H1 (cell line): ENCODE data around the gene KCNC1. TPM values are rescaled to one million over a fixed set of nuclear protein-coding genes. Genes with fewer than 3 reads are reported as not detected.

ENCODE experiments used
- CTCF ChIA-PET: fragments of 300-600 bp; sonication (Branson Sonifier 250); formaldehyde crosslinking; loops from one replicate; lab custom pipeline; 2021; ENCODE audit not compliant: partially characterized antibody; lab: Charles Lee
- POLR2A ChIA-PET: fragments of 300-600 bp; sonication (Branson Sonifier 250); formaldehyde crosslinking; loops from one replicate; lab custom pipeline; 2021; ENCODE audit warnings: inconsistent platforms; ENCODE audit not compliant: partially characterized antibody; lab: Charles Lee
- DNase-seq, 2 experiments: peaks; one replicate each; pipeline versions ENCODE4 v3.0.0 to v3.0.0-alpha.2; 2010 to 2022; ENCODE audit warnings: low spot score in 2 of 2, low read depth in 1 of 2, mixed read lengths in 1 of 2
- FAIRE-seq: peaks from 2 replicates; lab custom pipeline; 2011; peaks lifted over from hg19 to GRCh38; lab: Jason Lieb, UNC
- H2AFZ ChIP-seq: 2 replicates; pipeline ENCODE4 v1.8.1; 2012; ENCODE audit warnings: low read length, inconsistent platforms
- H2AK5ac ChIP-seq: 2 replicates; pipeline ENCODE4 v1.6.1; 2013; ENCODE audit warnings: low read depth, low read length
- H2BK120ac ChIP-seq: replicated peaks from 2 replicates; pipeline ENCODE3; 2013; ENCODE audit warnings: low read depth, low read length, inconsistent platforms
- H2BK12ac ChIP-seq: 2 replicates; pipeline ENCODE4 v1.6.1; 2013; ENCODE audit warnings: low read depth, low read length
- H2BK15ac ChIP-seq: 2 replicates; pipeline ENCODE4 v1.6.1; 2013; ENCODE audit warnings: low read length
- H2BK20ac ChIP-seq: 2 replicates; pipeline ENCODE4 v1.6.1; 2013; ENCODE audit warnings: low read length
- H2BK5ac ChIP-seq: 2 replicates; pipeline ENCODE4 v1.6.1; 2013; ENCODE audit warnings: low read depth, low read length
- H3K14ac ChIP-seq: 2 replicates; pipeline ENCODE4 v1.6.1; 2013; ENCODE audit warnings: inconsistent platforms; ENCODE audit not compliant: insufficient read length
- H3K18ac ChIP-seq: 2 replicates; pipeline ENCODE4 v1.6.1; 2013; ENCODE audit warnings: low read length; ENCODE audit errors: extremely low read depth
- H3K23ac ChIP-seq: 2 replicates; pipeline ENCODE4 v1.6.1; 2013; ENCODE audit warnings: inconsistent platforms; ENCODE audit not compliant: insufficient read length
- H3K23me2 ChIP-seq: 2 replicates; pipeline ENCODE4 v1.6.1; 2013; ENCODE audit warnings: low read depth, low read length
- H3K27ac ChIP-seq: 2 replicates; pipeline ENCODE4 v1.6.1; 2011; ENCODE audit warnings: low read depth, low read length, inconsistent platforms
- H3K27me3 ChIP-seq, 4 experiments: replicated peaks in 1 of 4; 1 replicate in 1 of 4; 2 replicates in 3 of 4; pipeline versions ENCODE4 v1.6.1 to v1.8.1; 2011 to 2013; ENCODE audit warnings: low read length in 3 of 4, mild to moderate bottlenecking in 3 of 4, inconsistent platforms in 2 of 4, mixed read lengths in 2 of 4, moderate library complexity in 1 of 4; ENCODE audit not compliant: control insufficient read depth in 3 of 4, insufficient read depth in 3 of 4; ENCODE audit errors: extremely low read depth in 1 of 4
- H3K36me3 ChIP-seq, 4 experiments: 2 replicates each; pipeline versions ENCODE4 v1.6.1 to v1.8.1; 2011 to 2013; ENCODE audit warnings: mild to moderate bottlenecking in 4 of 4, low read length in 3 of 4, moderate library complexity in 2 of 4, control low read depth in 1 of 4, inconsistent platforms in 1 of 4; ENCODE audit not compliant: insufficient read depth in 4 of 4, control insufficient read depth in 2 of 4
- H3K4ac ChIP-seq: replicated peaks from 2 replicates; pipeline ENCODE3; 2013; ENCODE audit warnings: low read length, low read depth, mixed read lengths, inconsistent platforms; ENCODE audit not compliant: insufficient read length
- H3K4me1 ChIP-seq, 4 experiments: replicated peaks in 1 of 4; 1 replicate in 1 of 4; 2 replicates in 3 of 4; pipeline versions ENCODE4 v1.6.1 to v1.8.1; 2011 to 2013; ENCODE audit warnings: low read length in 3 of 4, inconsistent platforms in 2 of 4, mixed read lengths in 1 of 4; ENCODE audit not compliant: insufficient read depth in 4 of 4, control insufficient read depth in 3 of 4
- H3K4me2 ChIP-seq, 2 experiments: 2 replicates each; pipeline versions ENCODE4 v1.6.1 to v1.8.1; 2011 to 2013; ENCODE audit warnings: low read depth in 2 of 2, low read length in 2 of 2, control low read depth in 1 of 2, inconsistent platforms in 1 of 2, mild to moderate bottlenecking in 1 of 2; ENCODE audit not compliant: insufficient read depth in 1 of 2
- H3K4me3 ChIP-seq, 4 experiments: fragments of 200-600, 300-600 bp in 1 of 4; sonication (generic), shearing (Covaris generic), sonication (Bioruptor Twin) in 1 of 4; 2 replicates each; pipeline versions ENCODE4 v1.5.1 to v1.8.1; 2011 to 2016; ENCODE audit warnings: low read length in 4 of 4, low read depth in 3 of 4, control low read depth in 2 of 4, inconsistent platforms in 2 of 4, mild to moderate bottlenecking in 2 of 4, mixed read lengths in 1 of 4, moderate library complexity in 1 of 4; ENCODE audit not compliant: insufficient read depth in 2 of 4; ENCODE audit errors: extremely low read depth in 1 of 4
- H3K56ac ChIP-seq: replicated peaks from 2 replicates; pipeline ENCODE3; 2013; ENCODE audit warnings: low read depth, mild to moderate bottlenecking, mixed read lengths, low read length, inconsistent platforms; ENCODE audit not compliant: insufficient read length
- H3K79me1 ChIP-seq: 2 replicates; pipeline ENCODE4 v1.6.1; 2013; ENCODE audit warnings: low read depth, low read length, control low read depth
- H3K79me2 ChIP-seq, 2 experiments: 2 replicates each; pipeline versions ENCODE4 v1.6.1 to v1.8.1; 2012 to 2013; ENCODE audit warnings: low read length in 2 of 2, mild to moderate bottlenecking in 2 of 2, inconsistent platforms in 1 of 2; ENCODE audit not compliant: insufficient read depth in 2 of 2, control insufficient read depth in 1 of 2
- H3K9ac ChIP-seq, 4 experiments: replicated peaks in 1 of 4; 1 replicate in 1 of 4; 2 replicates in 3 of 4; pipeline versions ENCODE4 v1.6.1 to v1.8.1; 2011 to 2013; ENCODE audit warnings: low read depth in 3 of 4, low read length in 3 of 4, control low read depth in 2 of 4, mild to moderate bottlenecking in 2 of 4, moderate library complexity in 2 of 4, inconsistent platforms in 1 of 4; ENCODE audit errors: extremely low read depth in 1 of 4
- H3K9me3 ChIP-seq, 2 experiments: 2 replicates each; pipeline versions ENCODE4 v1.6.1 to v1.8.1; 2012 to 2013; ENCODE audit warnings: mild to moderate bottlenecking in 2 of 2, moderate library complexity in 2 of 2, control low read depth in 1 of 2, inconsistent platforms in 1 of 2, low read depth in 1 of 2, low read length in 1 of 2, mixed read lengths in 1 of 2; ENCODE audit not compliant: insufficient read depth in 2 of 2
- H4K20me1 ChIP-seq, 2 experiments: replicated peaks in 1 of 2; 2 replicates each; pipeline versions ENCODE3 to v1.8.1; 2011 to 2013; ENCODE audit warnings: inconsistent platforms in 2 of 2, low read length in 2 of 2, mild to moderate bottlenecking in 1 of 2; ENCODE audit not compliant: insufficient read depth in 2 of 2, control insufficient read depth in 1 of 2
- H4K5ac ChIP-seq: 2 replicates; pipeline ENCODE4 v1.6.1; 2013; ENCODE audit warnings: low read length, low read depth, mixed read lengths, inconsistent platforms; ENCODE audit not compliant: insufficient read length
- H4K8ac ChIP-seq: 2 replicates; pipeline ENCODE4 v1.8.0; 2013; ENCODE audit warnings: mild to moderate bottlenecking, moderate library complexity, low read length, inconsistent platforms; ENCODE audit not compliant: insufficient read depth; ENCODE audit errors: extremely low read depth
- H4K91ac ChIP-seq: replicated peaks from 2 replicates; pipeline ENCODE3; 2013; ENCODE audit warnings: low read length, mixed read lengths, inconsistent platforms; ENCODE audit not compliant: insufficient read length
- CHD1 ChIP-seq: IDR thresholded peaks from 2 replicates; pipeline ENCODE4 v1.6.1; 2012; ENCODE audit warnings: low read depth, low read length, improper control_type of control experiment
- CTCF ChIP-seq, 3 experiments: IDR thresholded peaks; 1 replicate in 2 of 3; 2 replicates in 1 of 3; pipeline versions ENCODE4 v1.5.1 to v1.6.1; 2011; ENCODE audit warnings: low read length in 3 of 3, mild to moderate bottlenecking in 3 of 3, inconsistent platforms in 2 of 3, low read depth in 1 of 3, moderate library complexity in 1 of 3; ENCODE audit not compliant: insufficient read depth in 1 of 3; ENCODE audit errors: control extremely low read depth in 1 of 3
- EGR1 ChIP-seq: IDR thresholded peaks from 2 replicates; pipeline ENCODE4 v1.6.1; 2011; ENCODE audit warnings: low read depth, low read length, borderline replicate concordance
- JUN ChIP-seq: IDR thresholded peaks from 2 replicates; pipeline ENCODE4 v1.6.1; 2011; ENCODE audit warnings: low read depth, mild to moderate bottlenecking, improper control_type of control experiment, low read length
- NANOG ChIP-seq: IDR thresholded peaks from 2 replicates; pipeline ENCODE4 v1.6.1; 2011; ENCODE audit warnings: low read length, low read depth, mild to moderate bottlenecking, inconsistent platforms; ENCODE audit not compliant: insufficient read depth, poor library complexity, severe bottlenecking
- POLR2A ChIP-seq, 2 experiments: IDR thresholded peaks; 1 replicate in 1 of 2; 2 replicates in 1 of 2; pipeline ENCODE4 v1.6.1; 2011; ENCODE audit warnings: low read depth in 2 of 2, low read length in 2 of 2, mild to moderate bottlenecking in 2 of 2; ENCODE audit errors: control extremely low read depth in 1 of 2
- RAD21 ChIP-seq, 2 experiments: IDR thresholded peaks in 1 of 2; conservative IDR thresholded peaks in 1 of 2; 2 replicates each; pipeline ENCODE4 v1.6.1; 2011; ENCODE audit warnings: low read depth in 2 of 2, low read length in 2 of 2, improper control_type of control experiment in 1 of 2, inconsistent platforms in 1 of 2, mild to moderate bottlenecking in 1 of 2, moderate library complexity in 1 of 2
- RFX5 ChIP-seq: IDR thresholded peaks from 2 replicates; pipeline ENCODE4 v1.6.1; 2011; ENCODE audit warnings: low read depth, low read length, improper control_type of control experiment, borderline replicate concordance
- SIRT6 ChIP-seq: IDR thresholded peaks from one replicate; pipeline ENCODE4 v1.7.1; 2012; ENCODE audit warnings: low read length, inconsistent platforms
- TAF1 ChIP-seq: IDR thresholded peaks from 2 replicates; pipeline ENCODE4 v1.6.1; 2011; ENCODE audit warnings: mild to moderate bottlenecking, low read depth, low read length
- TAF7 ChIP-seq: optimal IDR thresholded peaks from 2 replicates; pipeline ENCODE3; 2011; ENCODE audit warnings: low read depth, mild to moderate bottlenecking, inconsistent platforms, low read length, moderate library complexity, borderline replicate concordance
- TBP ChIP-seq: IDR thresholded peaks from 2 replicates; pipeline ENCODE4 v1.6.1; 2011; ENCODE audit warnings: low read depth, low read length, improper control_type of control experiment
- YY1 ChIP-seq: IDR thresholded peaks from 2 replicates; pipeline ENCODE4 v1.6.1; 2011; ENCODE audit warnings: low read depth, mild to moderate bottlenecking, low read length
- polyA plus RNA-seq, 7 experiments: library from polyadenylated mRNA; depleted of rRNA in 3 of 7; stranded (reverse) in 5 of 7; unstranded in 2 of 7; fragments of >200 nt in 5 of 7; fragments of 200-250 nt in 2 of 7; gene quantifications; 1 replicate in 5 of 7; 2 replicates in 1 of 7; 4 replicates in 1 of 7; pipeline versions ENCODE4 v1.2.1 to v1.2.3, GENCODE V29; 2011 to 2013; ENCODE audit warnings: missing spikeins in 2 of 7, mixed read lengths in 2 of 7
- total RNA-seq: library from RNA; stranded (reverse); fragmentation: NEBNext Ultra II Directional; extraction: Animal tissue kit (Norgen Biotek cat#: 25700); gene quantifications from 2 replicates; pipeline ENCODE4 v1.2.1, GENCODE V29; 2021

Gene KCNC1
- total and polyA plus RNA-seq, 2 of the 8 experiments (the other 6 are each of a cell fraction or from before 2014, with no cell fraction given) = 0.11 to 0.26 TPM

- Histone ChIP-seq H3K4me3 (no peak overlapping the region), H3K23me2 (peaks cover 2% of the 10 kb centered on the region; the same call in 1 of the 2 replicates), H3K27me3 (no peaks in the 10 kb centered on the region), H2BK20ac (no peak overlapping the region), H3K27ac (no peak overlapping the region), H3K9ac (no peak overlapping the region), H3K9me3 (no peaks in the 10 kb centered on the region; a peak in 1 of 4 replicates), H3K79me1 (no peaks in the 10 kb centered on the region), H4K91ac (no peak overlapping the region), H3K4me2 (no peak overlapping the region), H2BK5ac (no peak overlapping the region), H3K79me2 (no peaks in the 10 kb centered on the region), H3K4ac (no peak overlapping the region), H3K14ac (no peak overlapping the region), H2AK5ac (no peak overlapping the region), H3K56ac (no peak overlapping the region), H3K23ac (no peak overlapping the region), H3K18ac (no peak overlapping the region), H2BK12ac (no peak overlapping the region), H4K5ac (no peak overlapping the region), H4K8ac (no peak overlapping the region), H2BK120ac (no peak overlapping the region), H4K20me1 (no peaks in the 10 kb centered on the region), H2AFZ (no peak overlapping the region), H3K4me1 (peaks cover 0 to 4% (median 0%) of the 10 kb centered on the region in 4 experiments; a peak in 2 of 7 replicates), H3K36me3 (no peaks in the 10 kb centered on the region), H2BK15ac (no peak overlapping the region)
- POLR2A ChIA-PET = no interaction called here
- CTCF ChIA-PET = interaction anchor here (0.6 to 4.2 kb wide), 24 partner anchors 9 to 217 kb away, joined by 3 to 25 read pairs (median 4); partner anchors contain the start of gene KCNC1
- FAIRE-seq (no peak), DNase-seq (no peak)
- TF ChIP-seq RAD21 (IDR thresholded peaks at IDR 0.05 in 1 of 2, conservative IDR thresholded peaks at IDR 0.05 in 1 of 2; ENCODE audit: low read depth in 2 of 2, low read length in 2 of 2) (peak; percentile 27 to 42), TAF1 (no peak), TBP (no peak), CTCF (IDR thresholded peaks at IDR 0.05; ENCODE audit: control extremely low read depth in 1 of 3, insufficient read depth in 1 of 3, low read depth in 1 of 3, low read length in 3 of 3) (peak in 1 of 3 experiments; percentile 35; a peak in 1 of 4 replicates), YY1 (no peak), EGR1 (no peak), CHD1 (no peak), SIRT6 (no peak), JUN (no peak), TAF7 (no peak), NANOG (no peak), RFX5 (no peak), POLR2A (IDR thresholded peaks at IDR 0.05; ENCODE audit: control extremely low read depth in 1 of 2, low read depth in 2 of 2, low read length in 2 of 2) (no peak)
These were observed 36.3 kb downstream of the KCNC1 start for GRCh38 chr11:17770917-17771316.
